ENCODE measurements around the gene SLC15A3.
"Not testable (repeated sequence)": the region's sequence is repeated elsewhere in the genome, so short reads cannot be mapped to it uniquely, and the experiment has no call there.

The SLC15A3 gene

GRCh38 chr11:60977224-60977623 is 25.2 kb upstream of the SLC15A3 start:
- DNase-seq (ENCODE audit: low read depth in 3 of 3): no peak

- no peak for DNase-seq (ENCODE audit: low read depth in 3 of 3)
Observed at GRCh38 chr11:60974726-60975125, 22.8 kb upstream of the SLC15A3 start.

- DNase-seq (ENCODE audit: low read depth in 3 of 3): not testable (repeated sequence)
Observed at GRCh38 chr11:60974316-60974715, 22.3 kb upstream of the SLC15A3 start.

GRCh38 chr11:60973699-60974098 is 21.7 kb upstream of the SLC15A3 start:
- no peak for DNase-seq (ENCODE audit: low read depth in 3 of 3)

GRCh38 chr11:60972182-60973030 is 20.4 kb upstream of the SLC15A3 start:
- DNase-seq (ENCODE audit: low read depth in 3 of 3): no peak

- DNase-seq (ENCODE audit: low read depth in 3 of 3): peak in 1 of 3 experiments; percentile 69
Observed at GRCh38 chr11:60971520-60971919, 19.5 kb upstream of the SLC15A3 start, which contains the start of gene CD6. TSS of gene CD6 (plus strand) at chr11:60971680. CDS start at chr11:60971866, 186 bp downstream.

GRCh38 chr11:60970890-60971289 is 18.9 kb upstream of the SLC15A3 start:
- no peak for DNase-seq (ENCODE audit: low read depth in 3 of 3)

- DNase-seq (ENCODE audit: low read depth in 3 of 3): peak; percentile 71 to 83 (median 71)
Observed at GRCh38 chr11:60970369-60970774, 18.4 kb upstream of the SLC15A3 start.

GRCh38 chr11:60968223-60968622 is 16.2 kb upstream of the SLC15A3 start:
- no peak for DNase-seq (ENCODE audit: low read depth in 3 of 3)

GRCh38 chr11:60966890-60967289 is 14.9 kb upstream of the SLC15A3 start:
- no peak for DNase-seq (ENCODE audit: low read depth in 3 of 3)

GRCh38 chr11:60964801-60965200 is 12.8 kb upstream of the SLC15A3 start:
- DNase-seq (ENCODE audit: low read depth in 3 of 3): no peak

- no peak for DNase-seq (ENCODE audit: low read depth in 3 of 3)
Observed at GRCh38 chr11:60960405-60960804, 8.4 kb upstream of the SLC15A3 start.

- DNase-seq (ENCODE audit: low read depth in 3 of 3): no peak
Observed at GRCh38 chr11:60959431-60959830, 7.5 kb upstream of the SLC15A3 start.

GRCh38 chr11:60957188-60957587 is 5.2 kb upstream of the SLC15A3 start:
- DNase-seq (ENCODE audit: low read depth in 3 of 3): no peak

- no peak for DNase-seq (ENCODE audit: low read depth in 3 of 3)
Observed at GRCh38 chr11:60955571-60955970, 3.6 kb upstream of the SLC15A3 start.

- no peak for DNase-seq (ENCODE audit: low read depth in 3 of 3)
Observed at GRCh38 chr11:60954421-60954820, 2.4 kb upstream of the SLC15A3 start.

GRCh38 chr11:60953781-60954180 is 1.8 kb upstream of the SLC15A3 start:
- no peak for DNase-seq (ENCODE audit: low read depth in 3 of 3)

- no peak for DNase-seq (ENCODE audit: low read depth in 3 of 3)
Observed at GRCh38 chr11:60952742-60953170, 780 bp upstream of the SLC15A3 start.

GRCh38 chr11:60951606-60951903 is 421 bp downstream of the SLC15A3 start:
- DNase-seq (ENCODE audit: low read depth in 3 of 3): no peak

- DNase-seq (ENCODE audit: low read depth in 3 of 3): no peak
Observed at GRCh38 chr11:60950933-60951605, 907 bp downstream of the SLC15A3 start.

GRCh38 chr11:60950024-60950423 is 2.0 kb downstream of the SLC15A3 start:
- no peak for DNase-seq (ENCODE audit: low read depth in 3 of 3)

- no peak for DNase-seq (ENCODE audit: low read depth in 3 of 3)
Observed at GRCh38 chr11:60948250-60948649, 3.7 kb downstream of the SLC15A3 start.

GRCh38 chr11:60947700-60948099 is 4.3 kb downstream of the SLC15A3 start:
- DNase-seq (ENCODE audit: low read depth in 3 of 3): no peak
